ENCODE results near the gene XRRA1.

Gene XRRA1

GRCh38 chr11:74824285-74824982, 124.5 kb downstream of the XRRA1 start:
- no peak overlapping the region for H3K4me3 ChIP-seq (ENCODE audit: low read depth, low read length)
- TF ChIP-seq MYC (IDR thresholded peaks at IDR 0.05; ENCODE audit: low read depth, low read length), result no peak
- TF ChIP-seq POLR2A (IDR thresholded peaks at IDR 0.05; ENCODE audit: extremely low read depth, insufficient read length), result no peak
- TF ChIP-seq MAX (IDR thresholded peaks at IDR 0.05; ENCODE audit: low read depth, low read length), result no peak
- TF ChIP-seq CTCF (IDR thresholded peaks at IDR 0.05; ENCODE audit: low read depth, low read length), result no peak
- DNase-seq (ENCODE audit: low read depth), result no peak

GRCh38 chr11:74822170-74822569, 126.7 kb downstream of the XRRA1 start:
- no peak overlapping the region for H3K4me3 ChIP-seq (ENCODE audit: low read depth, low read length)
- DNase-seq (ENCODE audit: low read depth), result no peak
- TF ChIP-seq CTCF (IDR thresholded peaks at IDR 0.05; ENCODE audit: low read depth, low read length) (no peak), MYC (IDR thresholded peaks at IDR 0.05; ENCODE audit: low read depth, low read length) (no peak)

GRCh38 chr11:74820763-74821162, 128.1 kb downstream of the XRRA1 start:
- no peak overlapping the region for H3K4me3 ChIP-seq (ENCODE audit: low read depth, low read length)
- DNase-seq (ENCODE audit: low read depth), result no peak
- TF ChIP-seq POLR2A (IDR thresholded peaks at IDR 0.05; ENCODE audit: extremely low read depth, insufficient read length) (no peak), CTCF (IDR thresholded peaks at IDR 0.05; ENCODE audit: low read depth, low read length) (no peak), MAX (IDR thresholded peaks at IDR 0.05; ENCODE audit: low read depth, low read length) (no peak), MYC (IDR thresholded peaks at IDR 0.05; ENCODE audit: low read depth, low read length) (no peak)

- H3K4me3 ChIP-seq (ENCODE audit: low read depth, low read length), result no peak overlapping the region
- no peak for TF ChIP-seq MAX (IDR thresholded peaks at IDR 0.05; ENCODE audit: low read depth, low read length)
- no peak for TF ChIP-seq CTCF (IDR thresholded peaks at IDR 0.05; ENCODE audit: low read depth, low read length)
- TF ChIP-seq POLR2A (IDR thresholded peaks at IDR 0.05; ENCODE audit: extremely low read depth, insufficient read length), result no peak
- no peak for TF ChIP-seq MYC (IDR thresholded peaks at IDR 0.05; ENCODE audit: low read depth, low read length)
- no peak for DNase-seq (ENCODE audit: low read depth)
These were observed 129.5 kb downstream of the XRRA1 start for GRCh38 chr11:74819400-74819799.

- H3K4me3 ChIP-seq (ENCODE audit: low read depth, low read length), result no peak overlapping the region
- TF ChIP-seq CTCF (IDR thresholded peaks at IDR 0.05; ENCODE audit: low read depth, low read length), result no peak
- TF ChIP-seq MAX (IDR thresholded peaks at IDR 0.05; ENCODE audit: low read depth, low read length), result no peak
- TF ChIP-seq MYC (IDR thresholded peaks at IDR 0.05; ENCODE audit: low read depth, low read length), result no peak
- no peak for TF ChIP-seq POLR2A (IDR thresholded peaks at IDR 0.05; ENCODE audit: extremely low read depth, insufficient read length)
- DNase-seq (ENCODE audit: low read depth), result no peak
These were observed 130.5 kb downstream of the XRRA1 start for GRCh38 chr11:74818283-74818946.
